ENCODE results near the gene GPR65. TPM values are rescaled to one million over a fixed set of nuclear protein-coding genes. Genes with fewer than 3 reads are reported as not detected.
"Not testable (repeated sequence)": the region's sequence is repeated elsewhere in the genome, so short reads cannot be mapped to it uniquely, and the experiment has no call there.

GPR65 gene
- total and polyA plus RNA-seq, 9 of the 15 experiments (the other 6 are each of a cell fraction or from before 2014, with no cell fraction given), result 0.03 to 0.11 (median 0.04) TPM; not detected in 6

DNA sequence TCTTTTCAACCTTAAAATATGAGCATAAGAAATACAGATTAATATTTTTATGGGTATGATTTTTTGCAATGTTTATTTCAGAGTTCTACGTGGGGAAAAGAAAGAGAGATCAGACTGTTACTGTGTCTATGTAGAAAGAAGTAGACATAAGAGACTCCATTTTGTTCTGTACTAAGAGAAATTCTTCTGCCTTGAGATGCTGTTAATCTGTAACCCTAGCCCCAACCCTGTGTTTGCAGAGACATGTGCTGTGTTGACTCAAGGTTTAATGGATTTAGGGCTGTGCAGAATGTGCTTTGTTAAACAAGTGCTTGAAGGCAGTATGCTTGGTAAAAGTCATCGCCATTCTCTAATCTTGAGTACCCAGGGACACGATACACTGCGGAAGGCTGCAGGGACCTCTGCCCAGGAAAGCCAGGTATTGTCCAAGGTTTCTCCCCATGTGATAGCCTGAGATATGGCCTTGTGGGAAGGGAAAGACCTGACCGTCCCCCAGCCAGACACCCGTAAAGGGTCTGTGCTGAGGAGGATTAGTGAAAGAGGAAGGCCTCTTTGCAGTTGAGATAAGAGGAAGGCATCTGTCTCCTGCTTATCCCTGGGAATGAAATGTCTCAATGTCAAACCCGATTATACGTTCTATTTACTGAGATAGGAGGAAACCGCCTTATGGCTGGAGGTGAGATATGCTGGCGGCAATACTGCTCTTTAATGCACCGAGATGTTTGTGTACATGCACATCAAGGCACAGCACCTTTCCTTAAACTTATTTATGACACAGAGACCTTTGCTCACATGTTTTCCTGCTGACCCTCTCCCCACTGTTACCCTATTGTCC lies 19.5 kb downstream of the GPR65 start:
- Histone ChIP-seq H2AFZ (ENCODE audit: low read depth, low read length) (0 out of 2 replicates have a peak overlapping the region, but pooled peaks have one; percentile 68), H3K27ac (ENCODE audit: extremely low read depth, low read depth, low read length) (peak overlapping the region; percentile 36; the same call in 2 of the 3 replicates), H3K4me1 (replicated peaks in 1 of 2; ENCODE audit: control insufficient read depth in 2 of 2, insufficient read depth in 2 of 2, low read length in 2 of 2) (peaks cover 0 to 40% of the 10 kb centered on the region in 2 experiments; a peak in 3 of 5 replicates), H3K4me2 (ENCODE audit: insufficient read depth, low read length) (peak overlapping the region; percentile 30; the same call in 1 of the 2 replicates)
- H4K20me1 ChIP-seq (replicated peaks; ENCODE audit: control insufficient read depth, insufficient read depth, low read length); in situ Hi-C loops (cut with MboI); H3K9ac ChIP-seq (ENCODE audit: insufficient read depth in 1 of 2, low read depth in 2 of 2, low read length in 2 of 2); H3K27me3 ChIP-seq (ENCODE audit: control insufficient read depth in 2 of 2, insufficient read depth in 2 of 2, low read length in 2 of 2); H3K36me3 ChIP-seq (ENCODE audit: control insufficient read depth, insufficient read depth, low read length); H3K9me3 ChIP-seq (replicated peaks; ENCODE audit: control insufficient read depth, insufficient read depth, low read depth, low read length); H3K4me3 ChIP-seq; CTCF ChIA-PET (ENCODE audit: low intra/inter-chr PET ratio); POLR2A ChIA-PET; BruUV-seq (replicated peaks); H3K79me2 ChIP-seq (ENCODE audit: control insufficient read depth, insufficient read depth, low read length); H3K9me1 ChIP-seq (ENCODE audit: control insufficient read depth, insufficient read depth, low read length): not testable (repeated sequence)
- intact Hi-C loops (cut with micrococcal nuclease), result loop anchor here (2.0 to 5.0 kb wide), 2 partner anchors 32 to 538 kb away; partner anchors contain the start of genes GALC and ZC3H14
- WGBS (ENCODE audit: insufficient coverage, low coverage, missing lambda C conversion rate), result 4% methylated on average over 11 of the region's 11 CpGs
- FAIRE-seq (peak; percentile 86), DNase-seq (ENCODE audit: extremely low read depth in 1 of 4, low spot score in 3 of 4) (peak in 1 of 4 experiments; percentile 77), ATAC-seq (peak; percentile 68)
- TF ChIP-seq, protein P1, sequence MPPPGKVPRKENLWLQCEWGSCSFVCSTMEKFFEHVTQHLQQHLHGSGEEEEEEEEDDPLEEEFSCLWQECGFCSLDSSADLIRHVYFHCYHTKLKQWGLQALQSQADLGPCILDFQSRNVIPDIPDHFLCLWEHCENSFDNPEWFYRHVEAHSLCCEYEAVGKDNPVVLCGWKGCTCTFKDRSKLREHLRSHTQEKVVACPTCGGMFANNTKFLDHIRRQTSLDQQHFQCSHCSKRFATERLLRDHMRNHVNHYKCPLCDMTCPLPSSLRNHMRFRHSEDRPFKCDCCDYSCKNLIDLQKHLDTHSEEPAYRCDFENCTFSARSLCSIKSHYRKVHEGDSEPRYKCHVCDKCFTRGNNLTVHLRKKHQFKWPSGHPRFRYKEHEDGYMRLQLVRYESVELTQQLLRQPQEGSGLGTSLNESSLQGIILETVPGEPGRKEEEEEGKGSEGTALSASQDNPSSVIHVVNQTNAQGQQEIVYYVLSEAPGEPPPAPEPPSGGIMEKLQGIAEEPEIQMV (tag; conservative IDR thresholded peaks at IDR 0.05; ENCODE audit: low read depth), result peak; percentile 52; the same call in 1 of the 2 replicates
- 0 out of 2 replicates have a peak, but pooled peaks have one; percentile 32 for TF ChIP-seq CEBPB (tag; IDR thresholded peaks at IDR 0.05)
- TF ChIP-seq HSF4 (CRISPR knock-in tag; IDR thresholded peaks at IDR 0.05; ENCODE audit: borderline replicate concordance), result peak; percentile 56; the same call in 1 of the 2 replicates
- TF ChIP-seq, protein P2, sequence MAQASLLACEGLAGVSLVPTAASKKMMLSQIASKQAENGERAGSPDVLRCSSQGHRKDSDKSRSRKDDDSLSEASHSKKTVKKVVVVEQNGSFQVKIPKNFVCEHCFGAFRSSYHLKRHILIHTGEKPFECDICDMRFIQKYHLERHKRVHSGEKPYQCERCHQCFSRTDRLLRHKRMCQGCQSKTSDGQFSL (CRISPR knock-in tag; IDR thresholded peaks at IDR 0.05), result not testable (repeated sequence)
- TF ChIP-seq, protein P2 (tag; IDR thresholded peaks at IDR 0.05), result peak in 1 of 2 experiments; percentile 77; a peak in 2 of 4 replicates
- peak in 1 of 2 experiments; percentile 90; a peak in 2 of 4 replicates for TF ChIP-seq ARNT (IDR thresholded peaks at IDR 0.05)
- peak; percentile 79; the same call in 1 of the 2 replicates for TF ChIP-seq DDX20 (tag; IDR thresholded peaks at IDR 0.05; ENCODE audit: low read depth)
- TF ChIP-seq, protein P3, sequence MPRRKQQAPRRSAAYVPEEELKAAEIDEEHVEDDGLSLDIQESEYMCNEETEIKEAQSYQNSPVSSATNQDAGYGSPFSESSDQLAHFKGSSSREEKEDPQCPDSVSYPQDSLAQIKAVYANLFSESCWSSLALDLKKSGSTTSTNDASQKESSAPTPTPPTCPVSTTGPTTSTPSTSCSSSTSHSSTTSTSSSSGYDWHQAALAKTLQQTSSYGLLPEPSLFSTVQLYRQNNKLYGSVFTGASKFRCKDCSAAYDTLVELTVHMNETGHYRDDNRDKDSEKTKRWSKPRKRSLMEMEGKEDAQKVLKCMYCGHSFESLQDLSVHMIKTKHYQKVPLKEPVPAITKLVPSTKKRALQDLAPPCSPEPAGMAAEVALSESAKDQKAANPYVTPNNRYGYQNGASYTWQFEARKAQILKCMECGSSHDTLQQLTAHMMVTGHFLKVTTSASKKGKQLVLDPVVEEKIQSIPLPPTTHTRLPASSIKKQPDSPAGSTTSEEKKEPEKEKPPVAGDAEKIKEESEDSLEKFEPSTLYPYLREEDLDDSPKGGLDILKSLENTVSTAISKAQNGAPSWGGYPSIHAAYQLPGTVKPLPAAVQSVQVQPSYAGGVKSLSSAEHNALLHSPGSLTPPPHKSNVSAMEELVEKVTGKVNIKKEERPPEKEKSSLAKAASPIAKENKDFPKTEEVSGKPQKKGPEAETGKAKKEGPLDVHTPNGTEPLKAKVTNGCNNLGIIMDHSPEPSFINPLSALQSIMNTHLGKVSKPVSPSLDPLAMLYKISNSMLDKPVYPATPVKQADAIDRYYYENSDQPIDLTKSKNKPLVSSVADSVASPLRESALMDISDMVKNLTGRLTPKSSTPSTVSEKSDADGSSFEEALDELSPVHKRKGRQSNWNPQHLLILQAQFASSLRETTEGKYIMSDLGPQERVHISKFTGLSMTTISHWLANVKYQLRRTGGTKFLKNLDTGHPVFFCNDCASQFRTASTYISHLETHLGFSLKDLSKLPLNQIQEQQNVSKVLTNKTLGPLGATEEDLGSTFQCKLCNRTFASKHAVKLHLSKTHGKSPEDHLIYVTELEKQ (CRISPR knock-in tag; IDR thresholded peaks at IDR 0.05), result 0 out of 2 replicates have a peak, but pooled peaks have one; percentile 55
- 0 out of 2 replicates have a peak, but pooled peaks have one; percentile 7 for TF ChIP-seq TEAD2 (tag; IDR thresholded peaks at IDR 0.05)
- TF ChIP-seq FOXA3 (CRISPR knock-in tag; conservative IDR thresholded peaks at IDR 0.05 in 1 of 2, IDR thresholded peaks at IDR 0.05 in 1 of 2), result peak; percentile 90 to 98
- peak; percentile 91 for TF ChIP-seq KLF6 (CRISPR knock-in tag; IDR thresholded peaks at IDR 0.05; ENCODE audit: borderline replicate concordance)
- TF ChIP-seq HIVEP1 (CRISPR knock-in tag; IDR thresholded peaks at IDR 0.05), result peak; percentile 63; the same call in 1 of the 2 replicates
- TF ChIP-seq ZNF79 (CRISPR knock-in tag; IDR thresholded peaks at IDR 0.05; ENCODE audit: low read depth), result 0 out of 2 replicates have a peak, but pooled peaks have one; percentile 60
- TF ChIP-seq TCF3 (CRISPR knock-in tag; IDR thresholded peaks at IDR 0.05), result peak; percentile 97

Data from K562 (cell line).